ENCODE results near the gene PTPRD. TPM values are rescaled to one million over a fixed set of nuclear protein-coding genes. Genes with fewer than 3 reads are reported as not detected.

PTPRD gene
- total and polyA plus RNA-seq, 2 donors from 2014 or later, result 6.4 to 78.9 TPM

DNA sequence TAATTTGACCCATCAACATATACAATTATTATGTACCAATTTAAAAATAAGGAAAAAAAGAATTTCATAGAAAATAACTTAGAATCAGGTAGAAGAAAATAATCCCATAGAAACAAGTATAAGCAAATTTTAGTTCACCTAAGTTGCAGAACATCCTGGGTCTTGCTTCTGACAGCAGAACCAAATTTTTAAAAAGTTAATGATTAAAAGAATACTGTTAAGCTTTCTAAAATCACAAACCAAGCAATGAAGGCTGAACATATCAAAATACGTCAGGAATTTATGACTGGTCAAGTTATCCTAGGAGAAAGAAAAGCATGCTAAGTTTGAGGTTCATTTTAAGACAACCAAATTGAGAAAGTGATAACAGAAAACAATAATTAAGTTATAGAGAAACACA, 650.9 kb downstream of the PTPRD start:
- no peaks in the 10 kb centered on the region for H3K4me1 ChIP-seq (ENCODE audit: control insufficient read depth in 2 of 3, insufficient read depth in 2 of 3, low read depth in 1 of 3, low read length in 3 of 3)
- H3K36me3 ChIP-seq (ENCODE audit: control insufficient read depth in 2 of 3, insufficient read depth in 3 of 3, low read length in 3 of 3), result no peaks in the 10 kb centered on the region
- intact Hi-C loops (cut with DNase I), result no loop called here
- DNase-seq (no peak), FAIRE-seq (peak; percentile 15)
- no peak overlapping the region for H3K9ac ChIP-seq (ENCODE audit: low read length in 3 of 3)
- H3K27me3 ChIP-seq (ENCODE audit: control insufficient read depth, insufficient read depth, low read length), result no peaks in the 10 kb centered on the region
- TF ChIP-seq, protein P1, sequence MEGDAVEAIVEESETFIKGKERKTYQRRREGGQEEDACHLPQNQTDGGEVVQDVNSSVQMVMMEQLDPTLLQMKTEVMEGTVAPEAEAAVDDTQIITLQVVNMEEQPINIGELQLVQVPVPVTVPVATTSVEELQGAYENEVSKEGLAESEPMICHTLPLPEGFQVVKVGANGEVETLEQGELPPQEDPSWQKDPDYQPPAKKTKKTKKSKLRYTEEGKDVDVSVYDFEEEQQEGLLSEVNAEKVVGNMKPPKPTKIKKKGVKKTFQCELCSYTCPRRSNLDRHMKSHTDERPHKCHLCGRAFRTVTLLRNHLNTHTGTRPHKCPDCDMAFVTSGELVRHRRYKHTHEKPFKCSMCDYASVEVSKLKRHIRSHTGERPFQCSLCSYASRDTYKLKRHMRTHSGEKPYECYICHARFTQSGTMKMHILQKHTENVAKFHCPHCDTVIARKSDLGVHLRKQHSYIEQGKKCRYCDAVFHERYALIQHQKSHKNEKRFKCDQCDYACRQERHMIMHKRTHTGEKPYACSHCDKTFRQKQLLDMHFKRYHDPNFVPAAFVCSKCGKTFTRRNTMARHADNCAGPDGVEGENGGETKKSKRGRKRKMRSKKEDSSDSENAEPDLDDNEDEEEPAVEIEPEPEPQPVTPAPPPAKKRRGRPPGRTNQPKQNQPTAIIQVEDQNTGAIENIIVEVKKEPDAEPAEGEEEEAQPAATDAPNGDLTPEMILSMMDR (IDR thresholded peaks at IDR 0.05; ENCODE audit: borderline replicate concordance, extremely low read depth, insufficient read depth), result no peak
- no peaks in the 10 kb centered on the region for H3K9me3 ChIP-seq (ENCODE audit: control insufficient read depth in 2 of 3, insufficient read depth in 1 of 3, low read length in 3 of 3)
- H3K4me3 ChIP-seq (ENCODE audit: low read length in 3 of 3), result no peak overlapping the region
- no peak overlapping the region for H3K27ac ChIP-seq (ENCODE audit: low read depth in 2 of 2, low read length in 2 of 2)

GRCh38 chr9:9961487-9961886, 651.3 kb downstream of the PTPRD start:
- H3K27me3 ChIP-seq (ENCODE audit: control insufficient read depth, insufficient read depth, low read length), result no peaks in the 10 kb centered on the region
- H3K9ac ChIP-seq (ENCODE audit: low read length in 3 of 3), result no peak overlapping the region
- intact Hi-C loops (cut with DNase I), result no loop called here
- H3K9me3 ChIP-seq (ENCODE audit: control insufficient read depth in 2 of 3, insufficient read depth in 1 of 3, low read length in 3 of 3), result no peaks in the 10 kb centered on the region
- no peak for FAIRE-seq
- TF ChIP-seq, protein P1 (IDR thresholded peaks at IDR 0.05; ENCODE audit: borderline replicate concordance, extremely low read depth, insufficient read depth), result no peak
- H3K4me3 ChIP-seq (ENCODE audit: low read length in 3 of 3), result no peak overlapping the region
- no peaks in the 10 kb centered on the region for H3K4me1 ChIP-seq (ENCODE audit: control insufficient read depth in 2 of 3, insufficient read depth in 2 of 3, low read depth in 1 of 3, low read length in 3 of 3)
- no peak for DNase-seq
- H3K27ac ChIP-seq (ENCODE audit: low read depth in 2 of 2, low read length in 2 of 2), result no peak overlapping the region
- H3K36me3 ChIP-seq (ENCODE audit: control insufficient read depth in 2 of 3, insufficient read depth in 3 of 3, low read length in 3 of 3), result no peaks in the 10 kb centered on the region

DNA sequence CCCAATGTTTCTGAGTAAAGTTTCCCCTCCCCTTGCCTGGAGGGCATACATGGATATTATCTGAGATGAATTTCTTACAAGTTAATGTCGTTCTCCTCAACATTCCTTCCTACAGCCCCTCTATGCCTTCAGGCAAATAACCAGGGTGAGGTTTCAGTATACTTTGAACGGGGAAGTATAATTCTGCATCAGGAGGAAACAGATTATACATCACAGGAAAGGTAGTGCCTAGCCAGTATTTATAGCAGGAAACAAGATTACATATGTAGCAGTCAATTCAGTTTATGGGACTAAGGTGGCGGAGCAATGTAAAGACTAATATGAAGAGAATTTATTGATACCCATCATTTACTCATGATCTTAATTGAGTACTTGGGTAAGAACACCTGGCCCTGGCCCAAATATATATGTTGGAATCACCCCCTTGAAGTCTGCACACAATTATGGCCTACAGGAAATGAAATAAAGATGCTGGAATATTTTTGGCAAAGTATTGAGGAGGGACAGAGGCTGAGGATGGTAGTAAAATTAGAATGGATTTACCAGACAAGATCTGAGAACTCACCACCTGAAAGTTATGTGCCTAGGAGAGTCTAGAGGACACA, 661.1 kb downstream of the PTPRD start:
- Histone ChIP-seq H3K36me3 (ENCODE audit: control insufficient read depth in 2 of 3, insufficient read depth in 3 of 3, low read length in 3 of 3) (no peaks in the 10 kb centered on the region), H3K9me3 (ENCODE audit: control insufficient read depth in 2 of 3, insufficient read depth in 1 of 3, low read length in 3 of 3) (no peaks in the 10 kb centered on the region), H3K4me1 (ENCODE audit: control insufficient read depth in 2 of 3, insufficient read depth in 2 of 3, low read depth in 1 of 3, low read length in 3 of 3) (no peaks in the 10 kb centered on the region), H3K9ac (ENCODE audit: low read length in 3 of 3) (no peak overlapping the region), H3K27me3 (ENCODE audit: control insufficient read depth, insufficient read depth, low read length) (no peaks in the 10 kb centered on the region), H3K27ac (ENCODE audit: low read depth in 2 of 2, low read length in 2 of 2) (no peak overlapping the region), H3K4me3 (ENCODE audit: low read length in 3 of 3) (no peak overlapping the region)
- no peak for DNase-seq
- intact Hi-C loops (cut with DNase I), result no loop called here
- FAIRE-seq, result no peak
- TF ChIP-seq, protein P1 (IDR thresholded peaks at IDR 0.05; ENCODE audit: borderline replicate concordance, extremely low read depth, insufficient read depth), result no peak

- H3K9ac ChIP-seq (ENCODE audit: low read length in 3 of 3), result no peak overlapping the region
- H3K4me1 ChIP-seq (ENCODE audit: control insufficient read depth in 2 of 3, insufficient read depth in 2 of 3, low read depth in 1 of 3, low read length in 3 of 3), result no peaks in the 10 kb centered on the region
- no peak for DNase-seq
- no peak for FAIRE-seq
- TF ChIP-seq, protein P1 (IDR thresholded peaks at IDR 0.05; ENCODE audit: borderline replicate concordance, extremely low read depth, insufficient read depth), result no peak
- H3K27ac ChIP-seq (ENCODE audit: low read depth in 2 of 2, low read length in 2 of 2), result no peak overlapping the region
- H3K9me3 ChIP-seq (ENCODE audit: control insufficient read depth in 2 of 3, insufficient read depth in 1 of 3, low read length in 3 of 3), result no peaks in the 10 kb centered on the region
- intact Hi-C loops (cut with DNase I), result no loop called here
- no peak overlapping the region for H3K4me3 ChIP-seq (ENCODE audit: low read length in 3 of 3)
- no peaks in the 10 kb centered on the region for H3K27me3 ChIP-seq (ENCODE audit: control insufficient read depth, insufficient read depth, low read length)
- H3K36me3 ChIP-seq (ENCODE audit: control insufficient read depth in 2 of 3, insufficient read depth in 3 of 3, low read length in 3 of 3), result no peaks in the 10 kb centered on the region
Measured at GRCh38 chr9:9950813-9951212, 662.0 kb downstream of the PTPRD start.

Data from kidney (tissue), 14 donors.